ENCODE data around the gene SACS.

DNA sequence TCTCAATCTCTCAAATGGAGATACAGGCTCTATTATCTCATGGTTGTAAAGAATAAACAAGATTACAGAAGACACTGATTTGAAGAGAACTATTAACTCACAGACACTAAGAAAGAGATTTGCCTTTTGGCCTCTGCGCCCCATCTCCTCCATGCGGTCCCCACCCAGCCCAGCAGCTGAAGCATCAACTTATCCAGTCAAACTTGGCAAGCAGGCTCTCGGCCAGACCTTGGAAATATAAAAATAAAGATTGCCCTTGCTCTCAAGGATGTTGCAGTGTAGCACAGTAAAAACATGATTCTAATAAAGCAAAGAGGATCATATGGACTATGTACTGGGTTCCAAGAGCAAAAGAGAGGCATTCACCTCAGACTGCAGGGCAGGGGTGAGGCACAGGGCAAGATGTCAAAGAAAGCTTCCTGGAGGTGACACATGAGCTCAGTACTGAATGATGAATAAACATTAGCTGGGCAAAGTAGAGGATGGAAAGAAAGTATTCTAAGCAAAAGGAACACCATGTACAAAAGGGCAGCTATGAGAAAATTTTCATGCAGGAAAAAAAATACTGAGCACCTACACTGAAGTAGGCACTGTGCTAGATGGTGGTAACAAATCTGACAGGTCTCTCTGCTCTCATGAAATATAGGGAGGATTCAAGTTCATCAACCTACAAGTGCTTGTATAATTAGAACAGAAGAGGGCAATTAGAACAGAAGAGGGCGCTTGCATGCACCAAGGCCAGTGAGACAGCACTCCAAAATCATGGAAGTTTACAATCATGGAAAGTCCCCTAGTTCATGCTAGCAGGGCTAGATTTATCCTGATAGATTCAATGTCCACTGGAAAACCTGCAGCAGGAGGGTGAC, 85.0 kb downstream of the SACS start:
- TF ChIP-seq, protein P1, sequence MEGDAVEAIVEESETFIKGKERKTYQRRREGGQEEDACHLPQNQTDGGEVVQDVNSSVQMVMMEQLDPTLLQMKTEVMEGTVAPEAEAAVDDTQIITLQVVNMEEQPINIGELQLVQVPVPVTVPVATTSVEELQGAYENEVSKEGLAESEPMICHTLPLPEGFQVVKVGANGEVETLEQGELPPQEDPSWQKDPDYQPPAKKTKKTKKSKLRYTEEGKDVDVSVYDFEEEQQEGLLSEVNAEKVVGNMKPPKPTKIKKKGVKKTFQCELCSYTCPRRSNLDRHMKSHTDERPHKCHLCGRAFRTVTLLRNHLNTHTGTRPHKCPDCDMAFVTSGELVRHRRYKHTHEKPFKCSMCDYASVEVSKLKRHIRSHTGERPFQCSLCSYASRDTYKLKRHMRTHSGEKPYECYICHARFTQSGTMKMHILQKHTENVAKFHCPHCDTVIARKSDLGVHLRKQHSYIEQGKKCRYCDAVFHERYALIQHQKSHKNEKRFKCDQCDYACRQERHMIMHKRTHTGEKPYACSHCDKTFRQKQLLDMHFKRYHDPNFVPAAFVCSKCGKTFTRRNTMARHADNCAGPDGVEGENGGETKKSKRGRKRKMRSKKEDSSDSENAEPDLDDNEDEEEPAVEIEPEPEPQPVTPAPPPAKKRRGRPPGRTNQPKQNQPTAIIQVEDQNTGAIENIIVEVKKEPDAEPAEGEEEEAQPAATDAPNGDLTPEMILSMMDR (IDR thresholded peaks at IDR 0.05; ENCODE audit: extremely low read depth in 1 of 2, insufficient read depth in 1 of 2, low read depth in 1 of 2, low read length in 2 of 2), result no peak
- no peak for TF ChIP-seq GATA2 (IDR thresholded peaks at IDR 0.05; ENCODE audit: insufficient read depth, insufficient read length, low read depth, low read length)
- no peak for TF ChIP-seq EZH2 (IDR thresholded peaks at IDR 0.05; ENCODE audit: borderline replicate concordance, low read depth, low read length, severe bottlenecking)
- no peak for TF ChIP-seq POLR2A (IDR thresholded peaks at IDR 0.05; ENCODE audit: low read depth, low read length)
- no peak for TF ChIP-seq FOS (IDR thresholded peaks at IDR 0.05; ENCODE audit: borderline replicate concordance, insufficient read depth, low read length)
